COLO829 (cell line): ENCODE measurements around the gene NPAS3.

ENCODE experiments used
- DNase-seq: peaks from one replicate; pipeline ENCODE4 v3.0.0; 2012; ENCODE audit warnings: low spot score

The NPAS3 gene

DNA sequence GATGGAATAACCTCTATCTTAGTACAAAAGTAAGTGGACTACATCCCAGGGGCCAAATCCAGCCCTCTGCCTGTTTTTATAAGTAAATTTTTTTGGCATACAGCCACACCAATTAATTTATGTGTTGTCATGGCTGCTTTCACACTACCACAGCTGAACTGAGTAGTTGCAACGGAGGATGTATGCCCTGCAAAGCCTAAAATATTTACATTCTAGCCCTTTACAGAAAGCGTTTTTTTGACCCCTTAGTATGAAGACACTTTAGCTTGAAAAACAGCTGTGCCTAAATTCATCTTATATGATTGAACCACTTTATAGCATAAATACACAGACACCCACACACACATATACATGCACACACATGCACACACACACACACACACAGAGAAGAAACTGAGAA, 510.6 kb downstream of the NPAS3 start:
- DNase-seq, result no peak

DNA sequence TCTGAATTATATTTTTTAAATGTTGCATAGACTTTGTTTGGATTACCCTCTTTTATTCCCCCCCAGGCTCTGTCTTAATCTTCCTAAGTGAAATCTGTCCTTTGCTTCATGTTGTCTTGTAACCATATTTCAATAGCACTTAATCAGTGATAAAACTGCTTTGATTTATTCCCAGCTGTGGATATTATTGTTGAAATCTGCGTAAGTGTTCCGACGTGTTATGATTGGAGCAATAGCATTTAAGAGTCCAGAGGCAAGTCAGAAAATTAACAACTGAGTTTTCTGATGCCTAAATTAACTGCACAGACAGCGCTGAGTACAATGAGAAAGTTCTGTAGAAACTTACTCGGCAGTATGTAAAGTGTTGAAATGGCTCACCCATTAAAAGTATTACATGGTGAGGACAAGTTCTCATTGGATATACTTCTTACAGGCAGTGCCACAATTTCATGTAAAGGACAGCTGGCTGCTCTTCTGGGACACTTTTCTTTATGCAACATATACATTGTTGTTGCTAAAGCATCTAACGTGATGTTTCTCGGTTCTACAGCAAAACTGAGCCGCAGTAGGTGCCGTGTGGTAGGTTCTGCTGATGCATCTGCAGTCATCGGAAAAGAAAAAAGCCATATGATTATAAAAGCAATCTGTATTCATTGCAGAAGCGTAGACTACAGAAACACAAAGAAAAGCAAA, 511.2 kb downstream of the NPAS3 start:
- DNase-seq, result no peak

DNA sequence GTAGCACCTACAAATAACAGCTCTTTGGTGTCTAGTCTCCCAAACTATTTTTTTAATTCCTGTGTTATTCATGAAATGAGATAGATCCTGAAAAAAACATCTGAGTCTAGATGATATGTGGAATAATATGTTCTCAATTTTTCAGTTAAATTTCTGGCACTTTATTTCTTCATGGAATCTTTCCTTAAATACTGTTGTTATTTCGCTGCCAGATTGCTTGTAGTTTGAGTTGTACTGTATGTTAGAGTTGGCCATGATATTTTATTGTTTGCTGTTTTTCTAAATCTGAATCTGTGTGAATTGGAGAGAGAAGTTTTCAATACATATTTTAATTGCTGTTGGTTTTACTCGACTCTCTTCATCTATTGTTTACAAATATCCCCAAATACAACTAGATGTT, 511.7 kb downstream of the NPAS3 start:
- DNase-seq, result no peak

DNA sequence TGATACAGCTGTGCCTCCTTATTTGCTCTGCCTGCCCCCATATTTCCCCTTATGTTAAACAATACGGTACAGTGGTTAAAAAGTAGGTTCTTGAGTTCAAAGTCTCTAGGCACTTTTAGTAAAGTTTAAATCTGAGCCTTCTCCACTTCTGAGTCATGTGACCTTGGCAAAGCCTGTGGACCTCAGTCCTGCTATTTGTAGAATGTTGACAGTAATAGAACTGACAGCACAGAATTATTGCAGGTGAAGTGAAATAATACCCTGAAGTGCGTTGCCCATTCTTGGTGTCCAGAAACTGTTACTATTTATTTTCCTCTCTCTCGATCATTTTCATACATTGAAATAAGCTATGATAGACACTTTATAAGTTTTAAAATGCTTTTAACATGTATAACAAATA, 512.5 kb downstream of the NPAS3 start:
- no peak for DNase-seq

DNA sequence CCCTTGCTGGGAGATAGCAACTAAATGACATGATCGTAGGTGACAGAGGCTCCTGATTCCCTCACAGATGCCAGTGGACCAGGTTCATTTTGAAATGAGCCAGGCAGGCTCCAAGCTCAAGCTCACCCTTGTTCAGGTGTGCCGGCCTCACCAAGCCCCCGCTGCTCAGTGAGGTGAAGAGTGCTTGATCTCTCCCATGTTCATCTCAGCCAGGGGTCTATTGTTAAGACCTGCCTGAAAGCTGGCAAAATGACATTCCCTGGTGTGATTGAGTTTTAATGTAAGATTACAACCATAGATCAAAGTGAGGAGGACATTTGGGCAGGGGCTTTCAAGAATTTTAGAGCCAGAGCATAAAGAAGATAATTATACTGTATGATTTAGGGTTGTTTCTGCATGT, 514.3 kb downstream of the NPAS3 start:
- DNase-seq, result no peak

DNA sequence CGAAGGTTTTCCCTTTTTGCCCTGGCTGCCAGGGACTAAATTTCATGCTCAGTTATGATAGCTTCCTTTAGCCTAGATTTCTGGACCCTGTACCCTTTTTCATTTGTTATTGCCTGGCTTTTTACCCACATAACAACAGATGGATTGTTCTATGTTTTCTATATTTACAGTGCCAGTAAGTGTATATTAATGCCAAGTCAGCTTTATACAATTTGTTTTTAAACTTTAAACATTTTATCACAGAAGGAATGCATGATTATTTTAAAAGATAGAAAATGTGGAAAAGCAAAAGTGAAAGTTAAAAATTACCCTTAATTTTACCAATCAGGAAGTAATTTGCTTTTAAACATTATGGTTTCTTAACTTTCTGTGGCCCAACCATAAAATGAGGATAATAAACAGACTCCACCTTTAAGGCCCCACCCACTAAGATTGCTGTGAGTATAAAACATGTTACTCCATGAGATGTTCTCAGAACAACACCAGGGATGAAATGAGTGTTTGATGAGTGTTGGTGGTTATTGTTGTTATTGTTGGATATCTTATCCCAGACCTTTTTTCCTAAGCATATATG, 515.4 kb downstream of the NPAS3 start:
- no peak for DNase-seq

DNA sequence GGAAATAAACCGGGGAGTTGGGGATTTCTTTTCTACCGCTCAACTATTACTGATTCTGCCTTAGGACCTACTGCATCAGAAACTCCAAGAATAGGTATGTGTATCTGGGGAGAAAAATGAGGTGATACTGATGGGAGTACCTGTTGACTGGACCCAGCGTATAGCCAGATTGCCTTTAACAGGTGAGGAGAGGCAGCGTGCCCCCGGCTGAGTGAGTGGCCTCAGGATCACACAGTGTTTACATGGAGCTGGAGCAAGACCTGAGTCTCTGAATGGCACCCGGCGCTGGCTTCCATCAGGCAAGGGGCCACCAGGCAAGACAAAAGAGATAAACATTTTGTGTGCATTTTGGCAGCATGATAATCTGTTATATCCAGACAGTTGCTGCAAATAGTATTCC, 516.0 kb downstream of the NPAS3 start:
- DNase-seq, result no peak

DNA sequence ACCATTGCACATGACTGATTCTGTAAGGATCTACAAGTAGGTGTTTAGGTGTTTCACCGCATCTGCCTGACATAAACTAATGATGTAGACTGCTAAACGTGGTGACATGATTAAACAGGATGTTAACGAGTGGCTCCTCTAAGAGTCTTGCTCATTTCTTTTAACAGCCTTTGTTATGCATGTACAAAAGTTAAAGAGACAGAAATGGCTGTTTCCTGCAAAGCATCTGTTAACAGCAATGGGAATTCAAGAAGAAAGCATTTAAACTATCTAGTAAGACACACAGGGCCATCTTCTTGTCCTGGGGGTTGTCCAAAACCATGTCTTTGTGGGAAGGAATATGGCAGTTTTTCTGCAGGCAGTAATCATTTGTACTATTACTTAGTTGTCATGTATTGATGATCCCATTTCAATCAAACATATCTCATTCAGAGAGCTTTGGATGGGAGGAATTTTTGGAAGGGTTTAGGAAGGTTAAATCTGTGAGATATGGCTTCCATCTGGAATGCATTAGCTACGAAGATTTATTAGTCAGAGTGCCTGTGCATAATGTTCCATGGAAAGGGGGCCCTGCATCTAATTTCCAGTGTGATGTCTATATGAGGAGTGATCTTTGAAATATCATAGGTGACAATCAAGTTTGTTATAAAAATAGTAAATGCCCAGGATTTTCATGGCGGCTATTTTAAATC, 517.1 kb downstream of the NPAS3 start:
- DNase-seq, result no peak

DNA sequence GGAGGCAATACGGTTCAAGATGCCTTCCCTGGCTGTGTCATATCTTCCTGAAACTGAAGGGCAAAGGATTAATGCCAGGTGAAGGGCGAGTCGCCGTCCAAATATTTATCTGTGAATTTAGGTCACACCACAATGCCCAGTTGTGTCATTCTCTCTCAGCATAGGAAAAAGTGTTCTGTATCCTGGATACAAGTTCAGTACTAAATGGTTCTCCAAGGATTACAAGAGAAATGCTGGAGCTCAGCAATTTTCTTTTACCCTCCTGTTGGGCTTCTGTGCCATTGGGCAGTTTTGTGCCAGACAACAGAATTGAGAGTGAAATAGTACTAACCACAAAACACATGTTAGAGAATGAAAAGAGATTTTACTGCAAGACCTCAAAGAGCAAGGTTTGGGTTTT, 518.3 kb downstream of the NPAS3 start:
- DNase-seq, result no peak

DNA sequence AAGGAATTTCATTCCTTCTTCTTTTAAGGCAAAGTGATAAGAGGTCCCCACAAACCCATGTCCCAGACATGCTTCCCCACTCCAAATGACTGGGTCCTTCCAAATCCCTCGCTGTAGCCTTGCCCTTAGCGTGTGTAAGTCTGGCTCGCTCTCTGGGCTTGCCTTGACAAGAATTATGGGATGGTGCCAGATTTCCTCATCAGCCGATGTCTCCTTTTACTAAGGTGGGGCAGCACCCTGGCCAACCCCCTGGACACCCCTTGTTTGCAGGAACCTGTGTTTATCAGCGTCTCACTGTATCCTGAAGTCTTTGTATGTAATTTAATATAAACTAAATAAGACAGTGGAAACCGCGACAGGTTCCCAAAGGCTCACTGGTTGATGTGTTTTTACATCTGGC, 518.9 kb downstream of the NPAS3 start:
- no peak for DNase-seq

DNA sequence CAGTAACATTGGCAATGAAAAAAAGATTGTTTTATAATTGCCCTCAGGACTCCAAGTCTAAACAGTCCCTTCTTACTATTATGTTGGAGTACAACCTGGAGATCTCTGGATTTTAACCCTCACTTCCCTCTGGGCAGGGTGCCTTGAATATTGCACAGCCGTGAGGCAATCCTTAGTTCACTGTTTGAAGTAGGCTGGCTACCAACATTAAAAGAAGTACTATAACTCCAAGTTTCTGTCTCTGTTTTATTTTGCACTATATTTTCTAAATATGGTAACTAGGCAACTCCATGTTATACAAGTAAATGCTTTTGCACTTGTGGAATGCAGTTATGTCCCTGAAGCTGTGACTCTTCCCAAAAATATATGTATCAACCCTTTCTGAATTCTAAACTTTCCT, 521.5 kb downstream of the NPAS3 start:
- DNase-seq, result no peak

DNA sequence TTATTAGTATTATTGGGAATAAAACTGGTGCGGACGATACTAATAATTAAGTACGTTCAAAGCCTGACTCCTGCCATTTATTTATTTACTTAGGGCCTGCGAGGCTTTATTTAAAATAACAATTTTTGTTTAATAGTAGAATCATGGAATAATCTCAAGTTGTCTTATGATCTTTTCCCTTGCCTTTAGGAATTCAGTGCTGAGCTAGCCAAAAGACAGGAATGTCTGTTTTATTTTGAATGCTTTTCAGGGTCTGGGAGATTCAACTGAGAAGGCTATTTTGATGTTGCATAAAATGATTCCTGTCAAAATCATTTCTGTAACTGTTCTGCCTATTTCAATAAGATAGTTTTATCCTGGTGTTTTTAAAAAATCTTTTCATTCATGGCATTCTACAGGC, 522.4 kb downstream of the NPAS3 start:
- DNase-seq, result no peak

DNA sequence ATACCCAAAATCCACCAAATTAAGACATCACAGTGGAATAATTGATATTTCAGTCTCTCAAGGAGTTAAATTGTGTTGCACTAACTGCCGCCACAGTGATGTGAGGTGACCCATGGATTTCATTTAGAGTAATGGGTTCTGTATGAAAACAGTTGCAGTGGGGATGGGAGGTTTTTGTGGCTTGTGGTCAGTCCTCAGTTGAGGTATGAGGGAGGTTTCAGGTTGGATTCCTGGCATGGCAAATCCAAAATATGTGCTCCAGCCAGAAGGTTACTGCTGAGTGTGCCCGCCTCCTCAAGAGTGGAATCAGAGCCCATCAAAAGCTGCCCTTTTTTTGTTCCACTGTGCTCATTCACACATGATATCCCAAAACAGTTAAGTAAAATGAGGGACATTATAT, 525.1 kb downstream of the NPAS3 start:
- DNase-seq, result no peak

DNA sequence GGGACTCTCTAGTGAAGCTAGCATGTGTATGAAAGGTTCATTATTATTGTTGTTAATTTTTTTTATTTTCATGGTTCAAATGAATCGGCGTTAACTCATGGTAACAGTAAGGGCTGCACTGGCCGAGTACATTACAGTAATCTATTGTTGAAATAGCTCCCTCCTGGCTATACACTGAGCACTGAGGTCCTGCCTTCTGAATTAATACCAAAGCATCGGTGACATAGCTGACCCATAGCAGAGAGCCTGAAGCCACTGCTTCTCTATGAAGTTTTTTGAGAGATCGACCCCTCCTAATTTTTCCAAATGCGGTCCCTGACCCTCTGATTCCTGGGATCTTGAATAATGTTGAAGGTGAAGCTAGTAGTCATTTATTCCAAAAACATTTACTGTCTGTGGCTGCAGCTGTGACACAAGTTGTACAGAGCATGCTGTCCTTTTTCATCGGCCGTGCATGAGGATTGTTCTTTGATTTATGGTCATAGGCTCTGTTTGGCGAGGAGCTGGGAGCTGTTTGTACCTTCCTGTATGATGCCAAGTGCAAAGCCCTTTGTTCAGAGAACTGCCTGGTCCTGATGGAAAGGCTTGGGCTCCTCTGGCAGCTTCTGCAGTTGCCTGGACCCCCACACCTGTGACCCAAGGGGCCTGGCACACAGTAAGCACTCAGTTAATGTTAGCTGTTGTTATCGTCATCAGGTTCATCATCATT, 525.7 kb downstream of the NPAS3 start:
- DNase-seq, result no peak

DNA sequence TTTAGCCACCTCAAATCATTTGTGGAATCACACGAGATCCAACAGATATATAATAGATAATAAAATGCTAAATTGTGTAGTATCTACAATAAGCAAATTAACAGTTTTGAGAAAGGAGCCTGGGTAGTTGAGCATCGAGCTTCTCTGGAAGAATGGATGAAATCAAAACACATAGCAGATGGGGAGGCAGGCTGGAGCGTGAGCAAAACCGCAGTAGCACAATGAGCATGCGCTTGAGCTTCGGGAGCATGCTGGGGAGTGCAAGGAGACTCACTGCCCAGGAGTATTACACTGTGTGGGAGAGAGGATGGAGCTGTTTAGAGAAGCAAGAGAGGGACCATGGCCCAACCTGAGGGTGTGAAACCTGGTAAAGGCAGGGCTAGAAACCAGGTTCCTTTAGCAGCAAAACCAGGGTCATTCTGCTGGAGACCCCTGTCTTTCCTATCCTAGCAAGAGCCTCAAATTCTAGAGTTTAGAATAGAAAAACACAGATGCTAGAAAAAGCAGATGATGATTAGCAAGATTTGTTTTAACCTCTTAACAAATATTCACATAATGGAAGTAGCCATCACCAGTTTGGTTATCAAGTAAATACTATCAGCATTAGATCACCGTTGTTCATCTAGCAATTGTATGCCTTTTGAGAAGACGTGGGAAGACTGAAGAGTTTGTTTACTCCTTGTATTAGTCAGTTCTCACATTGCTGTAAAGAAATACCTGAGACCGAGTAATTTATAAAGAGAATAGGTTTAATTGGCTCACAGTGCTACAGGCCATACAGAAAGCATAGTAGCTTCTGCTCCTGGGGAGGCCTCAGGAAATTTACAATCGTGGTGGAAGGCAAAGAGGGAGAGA, 527.4 kb downstream of the NPAS3 start:
- no peak for DNase-seq

DNA sequence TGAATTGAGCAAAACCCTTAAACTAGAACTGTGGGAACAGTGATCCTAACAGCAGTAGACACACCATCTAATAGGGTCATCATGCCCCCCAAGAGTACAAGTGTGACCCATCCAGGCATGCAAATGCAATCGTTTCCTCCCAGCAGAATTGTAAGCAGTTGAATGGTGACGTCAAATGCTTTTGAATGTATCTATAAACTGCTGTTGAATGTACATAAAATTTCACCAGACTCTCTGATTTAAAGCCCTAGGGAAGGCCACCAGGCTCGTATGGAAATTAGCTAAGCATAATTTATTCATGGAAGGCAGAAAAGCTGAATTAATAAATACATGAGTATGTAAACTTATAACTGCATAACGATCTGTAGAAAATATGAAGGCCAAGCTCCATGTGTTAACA, 529.3 kb downstream of the NPAS3 start:
- no peak for DNase-seq

DNA sequence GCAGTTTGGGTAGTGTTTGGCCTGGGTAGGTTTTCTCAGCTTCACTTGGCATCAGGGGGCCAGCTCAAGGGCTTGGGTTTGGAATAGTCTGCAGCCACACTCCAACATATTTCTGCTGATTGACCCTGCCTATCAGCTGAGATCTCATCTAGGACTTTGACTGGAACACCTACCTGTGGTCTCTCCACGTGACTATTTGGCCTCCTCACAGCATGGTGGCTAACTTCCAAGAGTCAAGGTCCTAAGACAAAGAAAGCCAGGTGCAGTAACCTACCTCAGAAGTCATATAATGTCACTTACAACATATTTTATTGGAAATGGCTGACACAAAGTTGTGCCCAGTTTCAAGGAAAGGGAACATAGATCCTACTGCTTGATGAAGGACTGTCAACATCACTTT, 531.2 kb downstream of the NPAS3 start:
- DNase-seq, result no peak

DNA sequence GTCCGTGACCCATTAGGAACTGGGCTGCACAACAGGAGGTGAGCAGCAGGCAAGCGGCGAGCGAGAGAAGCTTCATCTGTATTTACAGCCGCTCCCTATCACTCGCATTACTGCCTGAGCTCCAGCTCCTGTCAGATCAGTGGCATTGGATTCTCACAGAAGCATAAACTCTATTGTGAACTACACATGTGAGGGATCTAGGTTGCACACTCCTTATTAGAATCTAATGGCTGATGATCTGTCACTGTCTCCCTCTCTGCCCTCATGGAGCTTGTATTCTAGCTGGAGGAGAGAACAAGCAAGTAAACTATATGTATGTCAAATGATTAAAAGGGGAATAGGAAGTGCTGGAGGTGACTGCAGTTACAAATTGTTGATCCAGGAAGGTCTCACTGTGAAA, 533.1 kb downstream of the NPAS3 start:
- no peak for DNase-seq

DNA sequence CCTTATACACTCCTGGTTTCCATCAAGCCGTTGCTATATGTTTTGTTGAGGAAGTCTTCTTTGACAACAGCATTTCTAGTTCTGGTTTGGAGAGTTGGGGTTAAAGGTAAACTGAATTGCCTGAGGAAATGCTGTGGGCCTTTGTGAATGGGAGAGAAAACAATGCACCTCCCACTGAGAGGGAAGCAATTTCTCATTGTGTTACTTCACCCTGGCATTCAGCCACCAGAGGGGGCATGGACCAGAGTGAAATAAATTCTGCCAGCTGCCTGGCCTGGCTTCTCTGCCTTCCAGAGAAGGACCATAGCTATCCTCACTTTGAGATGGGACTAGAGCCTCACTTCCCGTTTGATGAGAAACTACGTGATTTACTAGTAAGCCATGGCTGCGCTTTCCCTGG, 536.9 kb downstream of the NPAS3 start:
- no peak for DNase-seq

DNA sequence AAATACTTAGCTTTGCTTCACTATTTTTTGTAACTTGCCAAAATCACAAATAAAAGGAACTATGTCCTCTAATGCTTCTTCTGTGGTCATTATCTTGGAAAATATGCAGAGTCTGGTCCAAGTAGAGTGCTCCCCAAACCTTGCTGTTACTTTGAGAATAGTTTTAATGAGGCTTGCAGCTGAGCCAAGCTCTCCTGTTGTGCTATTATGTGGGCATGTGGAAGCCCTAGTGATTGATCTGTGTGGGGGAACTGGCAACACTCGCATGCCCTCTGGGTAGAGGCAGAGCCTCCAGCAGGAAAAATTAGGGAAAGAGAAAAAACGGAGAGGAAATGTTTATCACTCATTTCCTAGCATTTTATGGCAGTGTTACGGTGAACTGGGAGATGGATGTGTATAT, 539.1 kb downstream of the NPAS3 start:
- DNase-seq, result no peak

DNA sequence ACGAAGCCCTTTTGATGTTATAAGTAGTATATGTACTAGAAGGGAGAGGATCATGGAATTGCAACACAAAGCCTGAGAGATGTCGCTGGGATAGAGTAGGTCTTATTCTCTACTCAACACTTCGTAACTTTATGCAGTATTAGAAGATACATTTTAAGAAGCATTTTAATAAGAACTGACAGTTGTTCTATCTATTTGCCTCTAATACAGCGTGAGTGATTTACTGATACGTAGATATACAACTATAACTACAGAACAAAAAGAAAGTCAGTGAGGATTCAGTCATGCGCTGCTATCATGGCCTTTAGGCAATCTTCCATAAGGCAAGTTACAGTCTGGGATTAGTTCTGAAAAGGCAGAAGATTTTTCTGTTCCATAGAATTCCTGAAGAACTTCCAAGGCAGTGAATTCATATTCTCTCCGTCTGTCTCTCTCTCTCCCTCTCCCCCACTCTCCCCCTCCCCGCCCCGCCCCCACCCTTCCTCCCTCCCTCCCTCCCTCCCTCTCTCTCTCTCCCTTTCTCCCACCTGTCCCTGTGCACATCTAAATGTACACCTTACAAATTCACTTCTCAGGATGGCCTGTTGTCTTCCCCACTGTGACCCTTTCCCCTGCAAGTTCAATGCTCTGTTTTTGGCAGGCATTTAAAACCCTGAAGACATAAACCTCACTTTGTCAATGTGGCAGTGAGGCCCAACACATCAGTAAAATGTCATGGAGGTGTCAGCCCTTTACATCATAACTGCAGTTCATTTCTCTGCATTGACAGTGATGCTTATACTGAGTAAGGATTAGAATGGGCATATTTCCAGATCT, 541.6 kb downstream of the NPAS3 start:
- DNase-seq, result no peak

DNA sequence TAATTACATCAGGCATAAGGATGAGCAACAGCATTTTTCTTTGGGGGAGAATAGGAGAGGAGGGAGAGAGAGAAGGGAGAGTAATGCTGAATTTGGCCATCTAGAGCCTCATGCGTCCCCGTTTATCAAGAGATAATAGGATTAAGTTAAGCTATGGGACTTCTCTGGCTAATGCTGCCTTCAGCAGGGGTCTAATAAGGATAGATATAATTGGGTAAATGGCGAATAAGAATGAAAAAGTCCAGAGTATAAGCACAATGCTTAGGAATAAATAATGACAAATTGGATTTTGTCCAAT, 542.2 kb downstream of the NPAS3 start:
- DNase-seq, result no peak
